Measurements from ENCODE around the gene ATP9B.

GRCh38 chr18:79401494-79402208, 332.5 kb downstream of the ATP9B start:
- TF ChIP-seq EZH2 (IDR thresholded peaks at IDR 0.05; ENCODE audit: borderline replicate concordance, control insufficient read depth, low read depth, low read length) (no peak), CTCF (IDR thresholded peaks at IDR 0.05 in 2 of 3, conservative IDR thresholded peaks at IDR 0.05 in 1 of 3; ENCODE audit: control insufficient read depth in 2 of 3, extremely low read depth in 1 of 3, insufficient read depth in 1 of 3, low read depth in 3 of 3, low read length in 3 of 3) (no peak), ZBTB33 (IDR thresholded peaks at IDR 0.05) (no peak), KDM1A (IDR thresholded peaks at IDR 0.05; ENCODE audit: borderline replicate concordance) (no peak), GABPA (IDR thresholded peaks at IDR 0.05; ENCODE audit: low read depth) (no peak), CHD2 (IDR thresholded peaks at IDR 0.05; ENCODE audit: borderline replicate concordance, low read depth, low read length) (no peak), BHLHE40 (IDR thresholded peaks at IDR 0.05; ENCODE audit: borderline replicate concordance in 1 of 2, low read depth in 2 of 2, low read length in 1 of 2) (no peak), BRCA1 (IDR thresholded peaks at IDR 0.05; ENCODE audit: low read depth, low read length) (no peak), RFX5 (IDR thresholded peaks at IDR 0.05; ENCODE audit: low read depth, low read length) (no peak), CEBPB (IDR thresholded peaks at IDR 0.05; ENCODE audit: borderline replicate concordance in 1 of 2, low read depth in 2 of 2, low read length in 2 of 2) (no peak), YY1 (IDR thresholded peaks at IDR 0.05; ENCODE audit: low read depth, low read length) (no peak)
- TF ChIP-seq, protein P1, sequence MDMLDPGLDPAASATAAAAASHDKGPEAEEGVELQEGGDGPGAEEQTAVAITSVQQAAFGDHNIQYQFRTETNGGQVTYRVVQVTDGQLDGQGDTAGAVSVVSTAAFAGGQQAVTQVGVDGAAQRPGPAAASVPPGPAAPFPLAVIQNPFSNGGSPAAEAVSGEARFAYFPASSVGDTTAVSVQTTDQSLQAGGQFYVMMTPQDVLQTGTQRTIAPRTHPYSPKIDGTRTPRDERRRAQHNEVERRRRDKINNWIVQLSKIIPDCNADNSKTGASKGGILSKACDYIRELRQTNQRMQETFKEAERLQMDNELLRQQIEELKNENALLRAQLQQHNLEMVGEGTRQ (IDR thresholded peaks at IDR 0.05; ENCODE audit: borderline replicate concordance, low read depth, low read length) = no peak
- TF ChIP-seq, protein P2, sequence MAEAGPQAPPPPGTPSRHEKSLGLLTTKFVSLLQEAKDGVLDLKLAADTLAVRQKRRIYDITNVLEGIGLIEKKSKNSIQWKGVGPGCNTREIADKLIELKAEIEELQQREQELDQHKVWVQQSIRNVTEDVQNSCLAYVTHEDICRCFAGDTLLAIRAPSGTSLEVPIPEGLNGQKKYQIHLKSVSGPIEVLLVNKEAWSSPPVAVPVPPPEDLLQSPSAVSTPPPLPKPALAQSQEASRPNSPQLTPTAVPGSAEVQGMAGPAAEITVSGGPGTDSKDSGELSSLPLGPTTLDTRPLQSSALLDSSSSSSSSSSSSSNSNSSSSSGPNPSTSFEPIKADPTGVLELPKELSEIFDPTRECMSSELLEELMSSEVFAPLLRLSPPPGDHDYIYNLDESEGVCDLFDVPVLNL (IDR thresholded peaks at IDR 0.05; ENCODE audit: low read depth, low read length) = no peak
